HEK293 (cell line): Measurements from ENCODE around the gene STIM1.

Experiments
- CTCF ChIA-PET: fragments of 350-600 bp; formaldehyde crosslinking; extraction: SDS; loops from one replicate; lab custom pipeline; 2021; ENCODE audit warnings: antibody characterized with exemption; lab: Yijun Ruan, JAX
- POLR2A ChIA-PET: fragments of 300-600 bp; formaldehyde crosslinking; extraction: SDS; loops from one replicate; lab custom pipeline; 2020; ENCODE audit warnings: antibody characterized with exemption, inconsistent platforms; lab: Yijun Ruan, JAX
- H3K27ac ChIP-seq: fragments of 200-500 bp; sonication (Bioruptor generic); 2 replicates; pipeline ENCODE4 v1.5.1; 2014; ENCODE audit warnings: low read depth, low read length, control low read depth, inconsistent platforms; ENCODE audit errors: extremely low read depth
- H3K36me3 ChIP-seq, 2 experiments: fragments of 200-500 bp in 1 of 2; sonication (Bioruptor generic) in 1 of 2; 1 replicate in 1 of 2; 2 replicates in 1 of 2; pipeline ENCODE4 v1.5.1; 2014 to 2017; ENCODE audit warnings: inconsistent platforms in 2 of 2, low read length in 2 of 2; ENCODE audit not compliant: control insufficient read depth in 2 of 2, insufficient read depth in 1 of 2
- H3K4me1 ChIP-seq: fragments of 200-500 bp; sonication (Bioruptor generic); 2 replicates; pipeline ENCODE4 v1.5.1; 2014; ENCODE audit warnings: mild to moderate bottlenecking, low read length, inconsistent platforms; ENCODE audit not compliant: control insufficient read depth, insufficient read depth
- H3K4me3 ChIP-seq: 2 replicates; pipeline ENCODE4 v1.5.1; 2011; ENCODE audit warnings: low read depth, mild to moderate bottlenecking, control low read depth, low read length, moderate library complexity
- H3K9me3 ChIP-seq: fragments of 200-500 bp; sonication (Bioruptor generic); 2 replicates; pipeline ENCODE4 v1.5.1; 2014; ENCODE audit warnings: low read depth, low read length, inconsistent platforms; ENCODE audit not compliant: control insufficient read depth, insufficient read depth
- GLI4 ChIP-seq: fragments of 450-650 bp; formaldehyde crosslinking; IDR thresholded peaks from 2 replicates; pipeline ENCODE4 v1.5.1; 2016; ENCODE audit warnings: missing biosample characterization, missing genetic modification characterization
- IKZF3 ChIP-seq: fragments of 450-650 bp; IDR thresholded peaks from 2 replicates; pipeline ENCODE4 v1.5.0; 2018; ENCODE audit warnings: missing biosample characterization, mild to moderate bottlenecking, missing genetic modification characterization, moderate library complexity
- REST ChIP-seq: fragments of 450-650 bp; formaldehyde crosslinking; IDR thresholded peaks from 2 replicates; pipeline ENCODE4 v1.5.1; 2016; ENCODE audit warnings: missing biosample characterization, missing genetic modification characterization
- TRIM28 ChIP-seq: IDR thresholded peaks from 2 replicates; pipeline ENCODE4 v1.6.1; 2011; ENCODE audit warnings: low read length, control low read depth, borderline replicate concordance
- YY2 ChIP-seq: fragments of 450-650 bp; formaldehyde crosslinking; IDR thresholded peaks from 2 replicates; pipeline ENCODE4 v1.5.1; 2016; ENCODE audit warnings: missing biosample characterization, missing genetic modification characterization
- ZBTB1 ChIP-seq: fragments of 450-650 bp; formaldehyde crosslinking; IDR thresholded peaks from 2 replicates; pipeline ENCODE4 v1.5.1; 2016; ENCODE audit warnings: missing biosample characterization, missing genetic modification characterization
- ZBTB48 ChIP-seq: fragments of 450-650 bp; formaldehyde crosslinking; IDR thresholded peaks from 2 replicates; pipeline ENCODE4 v1.5.1; 2016; ENCODE audit warnings: missing biosample characterization, missing genetic modification characterization
- ZNF2 ChIP-seq: fragments of 450-650 bp; formaldehyde crosslinking; IDR thresholded peaks from 2 replicates; pipeline ENCODE4 v1.5.1; 2016; ENCODE audit warnings: missing biosample characterization, missing genetic modification characterization
- ZNF274 ChIP-seq, 2 experiments: fragments of 200-500 bp in 1 of 2; fragments of 450-650 bp in 1 of 2; sonication (Bioruptor generic) in 1 of 2; formaldehyde crosslinking in 1 of 2; IDR thresholded peaks; 2 replicates each; pipeline versions ENCODE4 v1.5.1 to v1.6.1; 2014 to 2016; ENCODE audit warnings: borderline replicate concordance in 1 of 2, inconsistent platforms in 1 of 2, low read length in 1 of 2, missing biosample characterization in 1 of 2, missing genetic modification characterization in 1 of 2
- ZNF426 ChIP-seq: fragments of 450-650 bp; formaldehyde crosslinking; IDR thresholded peaks from 2 replicates; pipeline ENCODE4 v1.5.1; 2017; ENCODE audit warnings: missing biosample characterization, missing genetic modification characterization, mild to moderate bottlenecking, inconsistent platforms, moderate library complexity
- ZNF548 ChIP-seq: fragments of 450-650 bp; formaldehyde crosslinking; IDR thresholded peaks from 2 replicates; pipeline ENCODE4 v1.5.1; 2016; ENCODE audit warnings: missing biosample characterization, missing genetic modification characterization
- ZNF549 ChIP-seq: fragments of 450-650 bp; IDR thresholded peaks from 2 replicates; pipeline ENCODE4 v1.5.1; 2018; ENCODE audit warnings: missing biosample characterization, missing genetic modification characterization, mild to moderate bottlenecking, inconsistent platforms, moderate library complexity
- ZNF585B ChIP-seq: fragments of 450-650 bp; formaldehyde crosslinking; IDR thresholded peaks from 2 replicates; pipeline ENCODE4 v1.5.1; 2016; ENCODE audit warnings: missing biosample characterization, missing genetic modification characterization
- ZNF629 ChIP-seq: fragments of 450-650 bp; formaldehyde crosslinking; IDR thresholded peaks from 2 replicates; pipeline ENCODE4 v1.5.1; 2017; ENCODE audit warnings: missing biosample characterization, missing genetic modification characterization
- ZNF654 ChIP-seq: fragments of 450-650 bp; formaldehyde crosslinking; IDR thresholded peaks from 2 replicates; pipeline ENCODE4 v1.5.1; 2016; ENCODE audit warnings: low read depth, missing biosample characterization, missing genetic modification characterization
- ZNF658 ChIP-seq: fragments of 450-650 bp; formaldehyde crosslinking; IDR thresholded peaks from 2 replicates; pipeline ENCODE4; 2016; ENCODE audit warnings: missing biosample characterization, missing genetic modification characterization
- ZNF660 ChIP-seq: fragments of 450-650 bp; IDR thresholded peaks from 2 replicates; pipeline ENCODE4 v1.5.1; 2018; ENCODE audit warnings: missing biosample characterization, mild to moderate bottlenecking, missing genetic modification characterization
- ZNF701 ChIP-seq: fragments of 450-650 bp; formaldehyde crosslinking; IDR thresholded peaks from 2 replicates; pipeline ENCODE4 v1.5.1; 2016; ENCODE audit warnings: missing biosample characterization, missing genetic modification characterization
- TF ChIP-seq, protein P1 (sequence below): fragments of 450-650 bp; IDR thresholded peaks from 2 replicates; pipeline ENCODE4 v1.5.1; 2018; ENCODE audit warnings: missing biosample characterization, missing genetic modification characterization
- TF ChIP-seq, protein P2 (sequence below): sonication (generic); formaldehyde crosslinking; IDR thresholded peaks from 2 replicates; pipeline ENCODE4 v1.8.1; 2022; ENCODE audit warnings: mild to moderate bottlenecking, moderate library complexity, missing genetic modification reagents

STIM1 gene

DNA sequence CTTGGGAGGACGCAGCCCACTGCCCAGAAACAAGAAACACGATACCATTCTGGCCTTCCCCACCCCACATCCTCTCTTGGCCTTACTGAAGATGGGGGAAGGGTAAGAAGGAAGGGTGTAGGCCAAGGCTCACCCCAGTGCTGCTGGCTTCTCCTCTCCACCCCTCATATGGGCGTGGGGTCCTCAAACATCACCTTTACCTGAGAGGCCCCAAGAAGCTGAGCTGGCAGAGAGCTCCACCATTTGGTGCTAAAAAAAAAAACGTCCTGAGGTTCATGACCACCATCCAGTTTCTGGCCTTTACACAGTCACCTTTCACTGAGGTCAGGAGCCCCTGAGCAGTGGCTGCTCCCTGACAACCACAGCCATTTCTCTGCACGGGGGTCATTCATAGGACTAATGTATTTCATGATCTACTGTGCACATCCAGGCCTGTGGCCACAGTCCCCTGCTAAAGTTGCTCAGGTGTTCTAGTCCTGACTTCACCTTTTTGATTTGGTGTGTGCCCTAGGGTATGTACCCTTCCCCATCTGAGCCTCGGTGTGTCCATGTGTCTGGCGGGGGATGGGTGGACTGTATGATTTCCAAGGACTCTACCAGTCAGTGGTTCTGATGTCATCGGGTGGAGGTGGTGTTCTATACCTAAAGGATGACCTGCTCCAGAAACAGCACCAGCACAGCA is 29.9 kb upstream of the STIM1 start:
- Histone ChIP-seq H3K9me3 (no peaks in the 10 kb centered on the region), H3K27ac (no peak overlapping the region), H3K4me1 (no peaks in the 10 kb centered on the region), H3K4me3 (no peak overlapping the region), H3K36me3 (peaks cover 0 to 57% of the 10 kb centered on the region in 2 experiments; a peak in 2 of 3 replicates)
- POLR2A ChIA-PET, result interaction anchor here (0.7 to 2.8 kb wide), 4 partner anchors 14 to 28 kb away, joined by 3 to 14 read pairs (median 4); partner anchors contain the start of genes NUP98, PGAP2 and RHOG
- CTCF ChIA-PET, result interaction anchor here (0.6 to 1.4 kb wide), 11 partner anchors 8 to 248 kb away, joined by 3 to 18 read pairs (median 4); partner anchors contain the start of gene RHOG
- TF ChIP-seq ZNF426 (no peak), ZNF629 (0 out of 2 replicates have a peak, but pooled peaks have one; percentile 34), ZNF548 (tag by site-specific recombination) (no peak), ZBTB1 (tag by site-specific recombination) (no peak)

GRCh38 chr11:3826721-3827120 is 28.7 kb upstream of the STIM1 start:
- no peak overlapping the region for H3K4me3 ChIP-seq
- POLR2A ChIA-PET, result interaction anchor here (1.2 to 2.8 kb wide), 2 partner anchors 14 to 22 kb away, joined by 3 to 14 read pairs; partner anchors contain the start of gene RHOG
- TF ChIP-seq ZNF549 (tag by site-specific recombination) (no peak), IKZF3 (tag by site-specific recombination) (no peak), ZBTB48 (tag by site-specific recombination) (no peak), ZNF660 (tag by site-specific recombination) (no peak), GLI4 (tag by site-specific recombination) (no peak), YY2 (no peak), ZNF701 (tag by site-specific recombination) (no peak), ZNF2 (tag by site-specific recombination) (no peak), ZNF585B (tag by site-specific recombination) (no peak), ZNF654 (no peak), ZNF274 (IDR thresholded peaks at IDR 0.05; ENCODE audit: low read length) (no peak), ZNF274 (tag by site-specific recombination; IDR thresholded peaks at IDR 0.05; ENCODE audit: borderline replicate concordance) (no peak), ZNF658 (tag by site-specific recombination) (no peak)
- TF ChIP-seq, protein P1, sequence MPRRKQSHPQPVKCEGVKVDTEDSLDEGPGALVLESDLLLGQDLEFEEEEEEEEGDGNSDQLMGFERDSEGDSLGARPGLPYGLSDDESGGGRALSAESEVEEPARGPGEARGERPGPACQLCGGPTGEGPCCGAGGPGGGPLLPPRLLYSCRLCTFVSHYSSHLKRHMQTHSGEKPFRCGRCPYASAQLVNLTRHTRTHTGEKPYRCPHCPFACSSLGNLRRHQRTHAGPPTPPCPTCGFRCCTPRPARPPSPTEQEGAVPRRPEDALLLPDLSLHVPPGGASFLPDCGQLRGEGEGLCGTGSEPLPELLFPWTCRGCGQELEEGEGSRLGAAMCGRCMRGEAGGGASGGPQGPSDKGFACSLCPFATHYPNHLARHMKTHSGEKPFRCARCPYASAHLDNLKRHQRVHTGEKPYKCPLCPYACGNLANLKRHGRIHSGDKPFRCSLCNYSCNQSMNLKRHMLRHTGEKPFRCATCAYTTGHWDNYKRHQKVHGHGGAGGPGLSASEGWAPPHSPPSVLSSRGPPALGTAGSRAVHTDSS, result no peak
- TF ChIP-seq, protein P2, sequence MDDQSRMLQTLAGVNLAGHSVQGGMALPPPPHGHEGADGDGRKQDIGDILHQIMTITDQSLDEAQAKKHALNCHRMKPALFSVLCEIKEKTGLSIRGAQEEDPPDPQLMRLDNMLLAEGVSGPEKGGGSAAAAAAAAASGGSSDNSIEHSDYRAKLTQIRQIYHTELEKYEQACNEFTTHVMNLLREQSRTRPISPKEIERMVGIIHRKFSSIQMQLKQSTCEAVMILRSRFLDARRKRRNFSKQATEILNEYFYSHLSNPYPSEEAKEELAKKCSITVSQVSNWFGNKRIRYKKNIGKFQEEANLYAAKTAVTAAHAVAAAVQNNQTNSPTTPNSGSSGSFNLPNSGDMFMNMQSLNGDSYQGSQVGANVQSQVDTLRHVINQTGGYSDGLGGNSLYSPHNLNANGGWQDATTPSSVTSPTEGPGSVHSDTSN (CRISPR knock-in tag), result no peak
- peaks cover 0 to 60% of the 10 kb centered on the region in 2 experiments; a peak in 2 of 3 replicates for H3K36me3 ChIP-seq
- H3K9me3 ChIP-seq, result no peaks in the 10 kb centered on the region
- CTCF ChIA-PET, result interaction anchor here (0.9 kb wide), 1 partner anchor 23 kb away, joined by 3 read pairs; no protein-coding TSS in a partner anchor
- H3K4me1 ChIP-seq, result no peaks in the 10 kb centered on the region
- no peak overlapping the region for H3K27ac ChIP-seq

DNA sequence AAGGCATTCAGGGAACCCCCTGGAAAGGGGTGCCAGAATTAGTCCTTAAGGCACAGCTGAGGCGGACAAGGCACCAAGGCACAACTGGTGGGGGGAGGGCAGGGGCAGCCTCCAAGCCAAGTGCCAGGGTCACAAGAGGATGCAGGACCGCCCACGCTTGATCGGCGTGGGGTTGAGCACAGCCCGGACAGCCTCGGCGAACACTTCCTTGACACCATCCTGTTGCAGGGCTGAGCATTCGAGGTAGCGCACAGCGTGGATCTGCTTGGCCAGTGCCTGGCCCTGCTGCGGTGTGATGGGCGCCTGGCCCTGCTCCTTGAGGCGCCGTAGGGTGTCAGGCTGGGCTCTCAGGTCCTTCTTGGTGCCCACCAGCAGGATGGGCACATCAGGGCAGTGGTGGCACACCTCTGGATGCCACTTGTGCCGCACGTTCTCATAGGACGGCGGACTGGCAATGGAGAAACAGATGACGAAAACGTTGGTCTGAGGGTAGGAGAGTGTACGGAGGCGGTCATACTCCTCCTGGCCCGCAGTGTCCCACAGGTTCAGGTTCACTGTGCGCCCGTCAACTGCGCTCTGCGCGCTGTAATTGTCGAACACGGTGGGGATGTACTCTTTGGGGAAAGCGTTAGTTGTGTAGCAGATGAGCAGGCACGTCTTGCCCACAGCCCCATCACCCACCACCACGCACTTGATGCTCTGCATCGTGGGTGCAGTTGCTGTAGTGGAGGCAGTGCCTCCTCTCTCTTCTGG is 27.9 kb upstream of the STIM1 start:
- CTCF ChIA-PET, result no interaction called here
- H3K36me3 ChIP-seq, result peaks cover 0 to 66% of the 10 kb centered on the region in 2 experiments; a peak in 2 of 3 replicates
- H3K27ac ChIP-seq, result no peak overlapping the region
- H3K9me3 ChIP-seq, result no peaks in the 10 kb centered on the region
- no peak overlapping the region for H3K4me3 ChIP-seq
- no peaks in the 10 kb centered on the region for H3K4me1 ChIP-seq
- POLR2A ChIA-PET, result no interaction called here
- TF ChIP-seq, protein P2 (CRISPR knock-in tag), result no peak
- no peak for TF ChIP-seq REST
- TF ChIP-seq TRIM28, result no peak
